ENCODE results near the gene CTCFL.

- TF ChIP-seq CTCF (IDR thresholded peaks at IDR 0.05), result no peak
- no peak for TF ChIP-seq POLR2A (IDR thresholded peaks at IDR 0.05)
These were observed 32.0 kb upstream of the CTCFL start for GRCh38 chr20:57556980-57557274.
